ENCODE data around the gene HERC2. TPM values are rescaled to one million over a fixed set of nuclear protein-coding genes. Genes with fewer than 3 reads are reported as not detected.

HERC2 gene
- polyA plus RNA-seq, 1 of the 3 experiments (the other 2 are of a cell fraction) = 22.3 TPM

- Histone ChIP-seq H3K27me3 (ENCODE audit: insufficient read depth) (no peaks in the 10 kb centered on the region), H3K27ac (ENCODE audit: low read depth in 2 of 2, low read length in 1 of 2) (no peak overlapping the region), H3K36me3 (replicated peaks in 1 of 2; ENCODE audit: control insufficient read depth in 1 of 2, insufficient read depth in 2 of 2, low read length in 1 of 2) (no peaks in the 10 kb centered on the region), H3K4me1 (ENCODE audit: control insufficient read depth in 1 of 2, insufficient read depth in 2 of 2, low read depth in 1 of 2, low read length in 1 of 2) (no peaks in the 10 kb centered on the region), H3K79me2 (ENCODE audit: insufficient read depth) (no peaks in the 10 kb centered on the region), H4K20me1 (ENCODE audit: insufficient read depth) (no peaks in the 10 kb centered on the region), H3K9me2 (no peaks in the 10 kb centered on the region), H2AFZ (ENCODE audit: low read depth) (no peak overlapping the region), H3K9me3 (no peaks in the 10 kb centered on the region), H3F3A (replicated peaks; ENCODE audit: insufficient read depth) (no peaks in the 10 kb centered on the region), H3K4me2 (no peak overlapping the region), H3K9ac (no peak overlapping the region), H3K4me3 (ENCODE audit: low read depth in 2 of 2, low read length in 1 of 2) (no peak overlapping the region)
- no peak for TF ChIP-seq GABPA (IDR thresholded peaks at IDR 0.05; ENCODE audit: low read depth)
- TF ChIP-seq MXI1 (IDR thresholded peaks at IDR 0.05; ENCODE audit: low read depth, low read length) = no peak
- peak; percentile 47; the same call in 1 of the 2 replicates for TF ChIP-seq SMC3 (IDR thresholded peaks at IDR 0.05; ENCODE audit: low read depth, low read length)
- no peak for TF ChIP-seq JUND (IDR thresholded peaks at IDR 0.05)
- TF ChIP-seq CTCF (IDR thresholded peaks at IDR 0.05) = peak; percentile 66
- TF ChIP-seq TCF12 (IDR thresholded peaks at IDR 0.05) = no peak
- peak; percentile 62 for TF ChIP-seq RAD21 (IDR thresholded peaks at IDR 0.05; ENCODE audit: low read length)
- DNase-seq = peak; percentile 85
- WGBS (ENCODE audit: low lambda C conversion rate) = 0% methylated on average over 1 of the region's 2 CpGs
- POLR2A ChIA-PET = no interaction called here
- CTCF ChIA-PET = interaction anchor here (1.1 to 1.5 kb wide), 2 partner anchors 22 to 40 kb away, joined by 4 read pairs; no protein-coding TSS in a partner anchor
These were observed 235.7 kb downstream of the HERC2 start for GRCh38 chr15:28086175-28086703.

GRCh38 chr15:28085489-28086174, 236.3 kb downstream of the HERC2 start:
- TF ChIP-seq EZH2phosphoT487 (IDR thresholded peaks at IDR 0.05; ENCODE audit: borderline replicate concordance, low read depth) (no peak), MEF2A (IDR thresholded peaks at IDR 0.05; ENCODE audit: borderline replicate concordance, low read depth) (no peak), MAX (IDR thresholded peaks at IDR 0.05; ENCODE audit: low read depth) (no peak), ELF1 (IDR thresholded peaks at IDR 0.05) (no peak), JUND (IDR thresholded peaks at IDR 0.05) (no peak), YY1 (IDR thresholded peaks at IDR 0.05; ENCODE audit: low read depth) (no peak), RCOR1 (IDR thresholded peaks at IDR 0.05; ENCODE audit: low read length) (no peak), GATA2 (CRISPR knock-in tag; IDR thresholded peaks at IDR 0.05) (no peak), MXI1 (IDR thresholded peaks at IDR 0.05; ENCODE audit: low read depth, low read length) (no peak), CTCF (IDR thresholded peaks at IDR 0.05) (no peak), GABPA (IDR thresholded peaks at IDR 0.05; ENCODE audit: low read depth) (no peak), RXRA (IDR thresholded peaks at IDR 0.05; ENCODE audit: borderline replicate concordance, low read depth) (no peak)
- ChIA-PET CTCF (interaction anchor here (0.6 to 2.1 kb wide), 11 partner anchors 13 to 83 kb away, joined by 3 to 11 read pairs (median 3); partner anchors contain the start of gene OCA2), POLR2A (no interaction called here)
- Histone ChIP-seq H3K27ac (ENCODE audit: low read depth in 2 of 2, low read length in 1 of 2) (no peak overlapping the region), H3K79me2 (ENCODE audit: insufficient read depth) (no peaks in the 10 kb centered on the region), H3K27me3 (ENCODE audit: insufficient read depth) (no peaks in the 10 kb centered on the region), H3K36me3 (replicated peaks in 1 of 2; ENCODE audit: control insufficient read depth in 1 of 2, insufficient read depth in 2 of 2, low read length in 1 of 2) (no peaks in the 10 kb centered on the region), H2AFZ (ENCODE audit: low read depth) (no peak overlapping the region), H3K4me1 (ENCODE audit: control insufficient read depth in 1 of 2, insufficient read depth in 2 of 2, low read depth in 1 of 2, low read length in 1 of 2) (no peaks in the 10 kb centered on the region), H3K9me2 (no peaks in the 10 kb centered on the region), H3K9me3 (no peaks in the 10 kb centered on the region), H4K20me1 (ENCODE audit: insufficient read depth) (no peaks in the 10 kb centered on the region), H3K4me3 (ENCODE audit: low read depth in 2 of 2, low read length in 1 of 2) (no peak overlapping the region), H3K4me2 (no peak overlapping the region), H3F3A (replicated peaks; ENCODE audit: insufficient read depth) (no peaks in the 10 kb centered on the region), H3K9ac (no peak overlapping the region)
- no peak for DNase-seq
- 33% methylated on average over 3 of the region's 4 CpGs for WGBS (ENCODE audit: low lambda C conversion rate)

Data from SK-N-SH (cell line).